Measurements from ENCODE around the gene MMP12. TPM values are rescaled to one million over a fixed set of nuclear protein-coding genes. Genes with fewer than 3 reads are reported as not detected.
"Not testable (repeated sequence)": the region's sequence is repeated elsewhere in the genome, so short reads cannot be mapped to it uniquely, and the experiment has no call there.

The MMP12 gene
- polyA plus RNA-seq, 1 experiment: 0.12 TPM

GRCh38 chr11:102886999-102887398 is 12.2 kb upstream of the MMP12 start:
- no peak for DNase-seq (ENCODE audit: low read depth)
- Histone ChIP-seq H3K36me3 (ENCODE audit: control insufficient read depth, insufficient read depth, low read length) (no peaks in the 10 kb centered on the region), H3K27me3 (ENCODE audit: control insufficient read depth, insufficient read depth, low read length) (no peaks in the 10 kb centered on the region), H3K4me3 (ENCODE audit: low read depth, low read length) (no peak overlapping the region)
- TF ChIP-seq, protein P1, sequence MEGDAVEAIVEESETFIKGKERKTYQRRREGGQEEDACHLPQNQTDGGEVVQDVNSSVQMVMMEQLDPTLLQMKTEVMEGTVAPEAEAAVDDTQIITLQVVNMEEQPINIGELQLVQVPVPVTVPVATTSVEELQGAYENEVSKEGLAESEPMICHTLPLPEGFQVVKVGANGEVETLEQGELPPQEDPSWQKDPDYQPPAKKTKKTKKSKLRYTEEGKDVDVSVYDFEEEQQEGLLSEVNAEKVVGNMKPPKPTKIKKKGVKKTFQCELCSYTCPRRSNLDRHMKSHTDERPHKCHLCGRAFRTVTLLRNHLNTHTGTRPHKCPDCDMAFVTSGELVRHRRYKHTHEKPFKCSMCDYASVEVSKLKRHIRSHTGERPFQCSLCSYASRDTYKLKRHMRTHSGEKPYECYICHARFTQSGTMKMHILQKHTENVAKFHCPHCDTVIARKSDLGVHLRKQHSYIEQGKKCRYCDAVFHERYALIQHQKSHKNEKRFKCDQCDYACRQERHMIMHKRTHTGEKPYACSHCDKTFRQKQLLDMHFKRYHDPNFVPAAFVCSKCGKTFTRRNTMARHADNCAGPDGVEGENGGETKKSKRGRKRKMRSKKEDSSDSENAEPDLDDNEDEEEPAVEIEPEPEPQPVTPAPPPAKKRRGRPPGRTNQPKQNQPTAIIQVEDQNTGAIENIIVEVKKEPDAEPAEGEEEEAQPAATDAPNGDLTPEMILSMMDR (IDR thresholded peaks at IDR 0.05; ENCODE audit: insufficient read depth, low read depth, low read length): no peak
- POLR2A ChIA-PET: no interaction called here
- CTCF ChIA-PET: interaction anchor here (1.1 kb wide), 1 partner anchor 33 kb away, joined by 4 read pairs; no protein-coding TSS in a partner anchor

DNA sequence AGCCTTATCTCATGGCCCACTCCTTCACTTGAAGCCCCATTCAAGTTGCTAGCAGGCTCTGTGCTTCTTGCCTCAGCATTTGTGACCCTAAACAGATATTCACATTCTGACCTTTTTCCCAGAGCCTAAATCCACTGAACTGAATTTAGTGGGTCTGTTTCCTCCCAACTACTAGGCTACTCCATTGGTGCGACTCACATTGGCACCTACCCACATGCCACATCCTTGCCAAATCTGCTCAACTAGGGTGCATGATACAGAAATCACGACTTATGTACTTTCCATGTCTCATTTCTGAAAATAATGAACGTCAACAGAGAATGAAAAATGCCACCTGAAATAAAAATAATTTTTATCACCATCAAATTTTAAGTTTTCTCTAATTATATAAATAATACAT is 8.4 kb upstream of the MMP12 start:
- no peak for DNase-seq (ENCODE audit: low read depth)
- Histone ChIP-seq H3K4me3 (ENCODE audit: low read depth, low read length) (no peak overlapping the region), H3K36me3 (ENCODE audit: control insufficient read depth, insufficient read depth, low read length) (no peaks in the 10 kb centered on the region), H3K27me3 (ENCODE audit: control insufficient read depth, insufficient read depth, low read length) (no peaks in the 10 kb centered on the region)
- ChIA-PET CTCF (interaction anchor here (0.6 kb wide), 1 partner anchor 29 kb away, joined by 3 read pairs; no protein-coding TSS in a partner anchor), POLR2A (no interaction called here)
- TF ChIP-seq, protein P1 (IDR thresholded peaks at IDR 0.05; ENCODE audit: insufficient read depth, low read depth, low read length): no peak

GRCh38 chr11:102882389-102883024 is 7.7 kb upstream of the MMP12 start:
- TF ChIP-seq, protein P1 (IDR thresholded peaks at IDR 0.05; ENCODE audit: insufficient read depth, low read depth, low read length): no peak
- Histone ChIP-seq H3K27me3 (ENCODE audit: control insufficient read depth, insufficient read depth, low read length) (no peaks in the 10 kb centered on the region), H3K4me3 (ENCODE audit: low read depth, low read length) (no peak overlapping the region), H3K36me3 (ENCODE audit: control insufficient read depth, insufficient read depth, low read length) (no peaks in the 10 kb centered on the region)
- POLR2A ChIA-PET: interaction anchor here (0.6 kb wide), 1 partner anchor 9 kb away, joined by 7 read pairs; no protein-coding TSS in a partner anchor
- DNase-seq (ENCODE audit: low read depth): no peak
- CTCF ChIA-PET: interaction anchor here (0.6 kb wide), 1 partner anchor 30 kb away, joined by 3 read pairs; no protein-coding TSS in a partner anchor

GRCh38 chr11:102879801-102880200 is 5.0 kb upstream of the MMP12 start:
- no peaks in the 10 kb centered on the region for H3K27me3 ChIP-seq (ENCODE audit: control insufficient read depth, insufficient read depth, low read length)
- H3K4me3 ChIP-seq (ENCODE audit: low read depth, low read length): no peak overlapping the region
- H3K36me3 ChIP-seq (ENCODE audit: control insufficient read depth, insufficient read depth, low read length): no peaks in the 10 kb centered on the region
- ChIA-PET CTCF (no interaction called here), POLR2A (no interaction called here)
- no peak for DNase-seq (ENCODE audit: low read depth)
- TF ChIP-seq, protein P1 (IDR thresholded peaks at IDR 0.05; ENCODE audit: insufficient read depth, low read depth, low read length): no peak

GRCh38 chr11:102878595-102878994 is 3.8 kb upstream of the MMP12 start:
- Histone ChIP-seq H3K36me3 (ENCODE audit: control insufficient read depth, insufficient read depth, low read length) (no peaks in the 10 kb centered on the region), H3K4me3 (ENCODE audit: low read depth, low read length) (no peak overlapping the region), H3K27me3 (ENCODE audit: control insufficient read depth, insufficient read depth, low read length) (no peaks in the 10 kb centered on the region)
- no peak for DNase-seq (ENCODE audit: low read depth)
- ChIA-PET POLR2A (no interaction called here), CTCF (interaction anchor here (1.0 kb wide), 1 partner anchor 68 kb away, joined by 3 read pairs; no protein-coding TSS in a partner anchor)
- TF ChIP-seq, protein P1 (IDR thresholded peaks at IDR 0.05; ENCODE audit: insufficient read depth, low read depth, low read length): no peak

- H3K36me3 ChIP-seq (ENCODE audit: control insufficient read depth, insufficient read depth, low read length); H3K27me3 ChIP-seq (ENCODE audit: control insufficient read depth, insufficient read depth, low read length); POLR2A ChIA-PET; DNase-seq (ENCODE audit: low read depth); H3K4me3 ChIP-seq (ENCODE audit: low read depth, low read length): not testable (repeated sequence)
- CTCF ChIA-PET: interaction anchor here (1.4 kb wide), 1 partner anchor 45 kb away, joined by 4 read pairs; no protein-coding TSS in a partner anchor
These were observed 5.3 kb downstream of the MMP12 start for GRCh38 chr11:102869354-102869964.
